Liver (tissue), 9 donors: ENCODE data around the gene FMOD. TPM values are rescaled to one million over a fixed set of nuclear protein-coding genes. Genes with fewer than 3 reads are reported as not detected.

Experiments
- DNase-seq: peaks from one replicate; pipeline ENCODE4 v3.0.0-alpha.2; 2017; ENCODE audit warnings: low spot score
- H3K27ac ChIP-seq, 2 donors: one replicate each; pipeline ENCODE4 v1.7.0; 2013; ENCODE audit warnings: inconsistent platforms in 2 of 2, low read length in 2 of 2, control low read depth in 1 of 2, low read depth in 1 of 2, mild to moderate bottlenecking in 1 of 2
- H3K27me3 ChIP-seq, 4 donors: one replicate each; pipeline versions ENCODE4 v1.6.1 to v1.7.0; 2013; ENCODE audit warnings: low read length in 3 of 4, inconsistent platforms in 1 of 4, mild to moderate bottlenecking in 1 of 4, moderate library complexity in 1 of 4; ENCODE audit not compliant: control insufficient read depth in 4 of 4, insufficient read depth in 4 of 4
- H3K36me3 ChIP-seq, 4 donors: one replicate each; pipeline versions ENCODE4 v1.6.1 to v1.7.0; 2013; ENCODE audit warnings: low read length in 3 of 4, mild to moderate bottlenecking in 3 of 4, low read depth in 1 of 4, moderate library complexity in 1 of 4; ENCODE audit not compliant: control insufficient read depth in 4 of 4, insufficient read depth in 3 of 4
- H3K4me1 ChIP-seq, 4 donors: one replicate each; pipeline versions ENCODE4 v1.6.1 to v1.7.0; 2013; ENCODE audit warnings: low read length in 3 of 4, mild to moderate bottlenecking in 3 of 4, moderate library complexity in 1 of 4; ENCODE audit not compliant: control insufficient read depth in 4 of 4, insufficient read depth in 4 of 4
- H3K4me3 ChIP-seq, 3 donors: one replicate each; pipeline versions ENCODE4 v1.6.1 to v1.7.0; 2013; ENCODE audit warnings: low read length in 3 of 3, control low read depth in 1 of 3, low read depth in 1 of 3, mild to moderate bottlenecking in 1 of 3
- H3K9ac ChIP-seq, 2 donors: one replicate each; pipeline ENCODE4 v1.7.0; 2013; ENCODE audit warnings: low read length in 2 of 2, mild to moderate bottlenecking in 2 of 2, moderate library complexity in 2 of 2, control low read depth in 1 of 2, low read depth in 1 of 2
- H3K9me3 ChIP-seq, 4 donors: one replicate each; pipeline versions ENCODE4 v1.6.1 to v1.7.0; 2013; ENCODE audit warnings: low read length in 3 of 4; ENCODE audit not compliant: control insufficient read depth in 4 of 4
- ATF3 ChIP-seq: IDR thresholded peaks from 2 replicates; pipeline ENCODE4 v1.6.1; 2016; ENCODE audit warnings: antibody characterized with exemption
- CTCF ChIP-seq: fragments of 150-350 bp; IDR thresholded peaks from 2 replicates; pipeline ENCODE4 v1.5.1; 2017; ENCODE audit warnings: improper control_type of control experiment, low read depth, low read length; ENCODE audit not compliant: missing input control
- EGR1 ChIP-seq, 2 donors: IDR thresholded peaks; 2 replicates each; pipeline ENCODE4 v1.6.1; 2016 to 2018; ENCODE audit warnings: antibody characterized with exemption in 2 of 2, low read depth in 2 of 2
- FOXA1 ChIP-seq: IDR thresholded peaks from 2 replicates; pipeline ENCODE4 v1.6.1; 2016; ENCODE audit warnings: antibody characterized with exemption
- FOXA2 ChIP-seq: IDR thresholded peaks from 2 replicates; pipeline ENCODE4 v1.6.1; 2016; ENCODE audit warnings: antibody characterized with exemption
- GABPA ChIP-seq, 2 donors: IDR thresholded peaks in 1 of 2; conservative IDR thresholded peaks in 1 of 2; 2 replicates each; pipeline ENCODE4 v1.6.1; 2016; ENCODE audit warnings: antibody characterized with exemption in 2 of 2, mild to moderate bottlenecking in 1 of 2, moderate library complexity in 1 of 2
- HNF4A ChIP-seq, 2 donors: conservative IDR thresholded peaks; 2 replicates each; pipeline ENCODE4 v1.6.1; 2016; ENCODE audit warnings: antibody characterized with exemption in 2 of 2, mild to moderate bottlenecking in 2 of 2
- HNF4G ChIP-seq: IDR thresholded peaks from 2 replicates; pipeline ENCODE4 v1.6.1; 2016; ENCODE audit warnings: antibody characterized with exemption
- JUND ChIP-seq, 2 donors: IDR thresholded peaks; 2 replicates each; pipeline ENCODE4 v1.6.1; 2016; ENCODE audit warnings: antibody characterized with exemption in 2 of 2
- MAX ChIP-seq: IDR thresholded peaks from 2 replicates; pipeline ENCODE4 v1.6.1; 2016; ENCODE audit warnings: antibody characterized with exemption
- NR2F2 ChIP-seq: IDR thresholded peaks from 2 replicates; pipeline ENCODE4 v1.6.1; 2016; ENCODE audit warnings: antibody characterized with exemption
- RAD21 ChIP-seq, 2 donors: IDR thresholded peaks; 2 replicates each; pipeline ENCODE4 v1.6.1; 2016; ENCODE audit warnings: antibody characterized with exemption in 2 of 2, mild to moderate bottlenecking in 2 of 2
- RXRA ChIP-seq, 2 donors: IDR thresholded peaks; 2 replicates each; pipeline ENCODE4 v1.6.1; 2017 to 2018; ENCODE audit warnings: antibody characterized with exemption in 2 of 2, mild to moderate bottlenecking in 1 of 2
- SP1 ChIP-seq: IDR thresholded peaks from 2 replicates; pipeline ENCODE4 v1.6.1; 2018; ENCODE audit warnings: antibody characterized with exemption, mild to moderate bottlenecking
- TAF1 ChIP-seq: conservative IDR thresholded peaks from 2 replicates; pipeline ENCODE4 v1.6.1; 2016; ENCODE audit warnings: antibody characterized with exemption, mild to moderate bottlenecking
- YY1 ChIP-seq: IDR thresholded peaks from 2 replicates; pipeline ENCODE4 v1.6.1; 2016; ENCODE audit warnings: antibody characterized with exemption, mild to moderate bottlenecking
- ZBTB33 ChIP-seq: IDR thresholded peaks from 2 replicates; pipeline ENCODE4 v1.6.1; 2016; ENCODE audit warnings: antibody characterized with exemption
- WGBS: extraction: QIAGEN DNeasy Blood & Tissue Kit; methylation state at CpG from one replicate; pipeline ENCODE4 v1.1.7; 2013; 5-methylcytosine and 5-hydroxymethylcytosine counted together
- polyA plus RNA-seq, 2 donors: library from polyadenylated mRNA; stranded (reverse) in 1 of 2; unstranded in 1 of 2; fragments of 200-250 nt in 1 of 2; fragments of >200 nt in 1 of 2; fragmentation: Nextera tagmentation in 1 of 2; extraction: Ambion mirVana in 1 of 2; gene quantifications; one replicate each; pipeline versions ENCODE4 v1.2.1 to v1.2.3, GENCODE V29; 2013 to 2015
- total RNA-seq, 2 donors: library from RNA; depleted of rRNA; stranded (reverse); fragments of >200 nt; gene quantifications; one replicate each; pipeline ENCODE4 v1.2.3, GENCODE V29; 2014
- donor health status: healthy.
- donor health status: healthy.
- donor health status: healthy.
- donor health status: healthy.
- donor health status: healthy.

Gene FMOD
- total and polyA plus RNA-seq, 4 donors = 1.0 to 7.0 (median 2.4) TPM

GRCh38 chr1:203311368-203312301, 39.3 kb downstream of the FMOD start:
- Histone ChIP-seq H3K4me1 (peaks cover 0 to 5% (median 2%) of the 10 kb centered on the region in 4 donors), H3K9ac (no peak overlapping the region), H3K36me3 (no peaks in the 10 kb centered on the region), H3K4me3 (no peak overlapping the region), H3K27ac (no peak overlapping the region), H3K9me3 (no peaks in the 10 kb centered on the region), H3K27me3 (no peaks in the 10 kb centered on the region)
- no peak for DNase-seq
- no peak for TF ChIP-seq HNF4A (conservative IDR thresholded peaks at IDR 0.05)
- TF ChIP-seq ATF3 = no peak
- no peak for TF ChIP-seq JUND (IDR thresholded peaks at IDR 0.05)
- no peak for TF ChIP-seq SP1
- TF ChIP-seq RXRA (IDR thresholded peaks at IDR 0.05) = no peak
- TF ChIP-seq TAF1 = no peak
- TF ChIP-seq YY1 = no peak
- TF ChIP-seq FOXA1 = no peak
- no peak for TF ChIP-seq CTCF
- no peak for TF ChIP-seq HNF4G
- TF ChIP-seq GABPA (IDR thresholded peaks at IDR 0.05 in 1 of 2, conservative IDR thresholded peaks at IDR 0.05 in 1 of 2) = no peak
- no peak for TF ChIP-seq EGR1 (IDR thresholded peaks at IDR 0.05; ENCODE audit: low read depth in 2 of 2)
- TF ChIP-seq RAD21 (IDR thresholded peaks at IDR 0.05) = no peak
- no peak for TF ChIP-seq MAX
- TF ChIP-seq ZBTB33 = no peak
- TF ChIP-seq NR2F2 = no peak
- no peak for TF ChIP-seq FOXA2
- 90% methylated on average over 3 of the region's 3 CpGs for WGBS

- Histone ChIP-seq H3K4me3 (no peak overlapping the region), H3K9me3 (no peaks in the 10 kb centered on the region), H3K9ac (no peak overlapping the region), H3K4me1 (peaks cover 0 to 11% (median 3%) of the 10 kb centered on the region in 4 donors), H3K36me3 (no peaks in the 10 kb centered on the region), H3K27ac (no peak overlapping the region), H3K27me3 (no peaks in the 10 kb centered on the region)
- peak; percentile 34 for DNase-seq
- 94% methylated on average over 1 of the region's 1 CpG for whole genome bisulfite sequencing
- TF ChIP-seq RXRA (IDR thresholded peaks at IDR 0.05) (no peak), HNF4G (no peak), MAX (no peak), JUND (IDR thresholded peaks at IDR 0.05) (no peak), TAF1 (no peak), HNF4A (conservative IDR thresholded peaks at IDR 0.05) (no peak), CTCF (no peak), FOXA1 (no peak), YY1 (no peak), FOXA2 (no peak), ATF3 (no peak)
Measured at GRCh38 chr1:203308923-203309331, 42.0 kb downstream of the FMOD start.
